ENCODE data around the gene WNT9A. TPM values are rescaled to one million over a fixed set of nuclear protein-coding genes. Genes with fewer than 3 reads are reported as not detected.

Gene WNT9A
- total RNA-seq, 3 donors from 2014 or later (not counting 1 experiment from before 2014, with no cell fraction given) = not detected

DNA sequence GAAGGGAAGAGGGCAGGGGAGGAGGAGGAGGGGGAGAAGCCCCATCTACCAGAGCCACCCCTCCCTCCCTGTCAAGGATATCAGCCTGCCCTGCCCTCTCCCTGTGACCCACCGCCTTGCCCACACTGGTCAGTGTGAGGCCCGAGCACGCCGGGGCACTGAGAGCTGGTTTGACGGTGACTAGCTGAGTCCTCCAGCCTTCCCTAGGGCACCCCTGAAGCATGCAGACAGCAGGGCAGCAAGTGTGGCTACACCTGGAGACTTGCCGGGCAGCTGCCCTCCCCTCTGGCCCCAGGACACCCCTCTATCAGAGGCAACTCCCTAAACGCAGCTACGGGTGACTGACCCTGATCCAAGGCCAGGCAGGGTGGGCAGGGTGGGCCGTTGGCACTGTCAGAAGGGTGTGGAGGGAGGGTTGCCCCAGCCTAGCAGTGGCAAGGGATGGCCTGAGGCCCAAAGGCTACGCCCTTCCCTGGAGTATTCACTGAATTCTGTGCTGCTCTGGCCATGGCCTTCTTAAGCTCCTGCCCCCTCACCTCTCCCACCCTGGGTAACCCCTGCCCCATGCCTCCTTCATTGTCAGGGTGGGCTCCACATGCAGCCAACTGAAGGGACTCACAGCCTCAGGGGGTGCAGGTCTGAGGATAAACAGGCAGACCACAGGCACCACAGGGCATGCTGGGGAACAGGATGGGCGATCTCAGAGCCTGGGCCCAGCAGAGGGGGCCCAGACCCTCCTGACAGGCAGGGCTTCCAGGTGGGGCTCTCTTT lies 19.6 kb downstream of the WNT9A start:
- TF ChIP-seq, protein P1, sequence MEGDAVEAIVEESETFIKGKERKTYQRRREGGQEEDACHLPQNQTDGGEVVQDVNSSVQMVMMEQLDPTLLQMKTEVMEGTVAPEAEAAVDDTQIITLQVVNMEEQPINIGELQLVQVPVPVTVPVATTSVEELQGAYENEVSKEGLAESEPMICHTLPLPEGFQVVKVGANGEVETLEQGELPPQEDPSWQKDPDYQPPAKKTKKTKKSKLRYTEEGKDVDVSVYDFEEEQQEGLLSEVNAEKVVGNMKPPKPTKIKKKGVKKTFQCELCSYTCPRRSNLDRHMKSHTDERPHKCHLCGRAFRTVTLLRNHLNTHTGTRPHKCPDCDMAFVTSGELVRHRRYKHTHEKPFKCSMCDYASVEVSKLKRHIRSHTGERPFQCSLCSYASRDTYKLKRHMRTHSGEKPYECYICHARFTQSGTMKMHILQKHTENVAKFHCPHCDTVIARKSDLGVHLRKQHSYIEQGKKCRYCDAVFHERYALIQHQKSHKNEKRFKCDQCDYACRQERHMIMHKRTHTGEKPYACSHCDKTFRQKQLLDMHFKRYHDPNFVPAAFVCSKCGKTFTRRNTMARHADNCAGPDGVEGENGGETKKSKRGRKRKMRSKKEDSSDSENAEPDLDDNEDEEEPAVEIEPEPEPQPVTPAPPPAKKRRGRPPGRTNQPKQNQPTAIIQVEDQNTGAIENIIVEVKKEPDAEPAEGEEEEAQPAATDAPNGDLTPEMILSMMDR (IDR thresholded peaks at IDR 0.05) = no peak
- peaks cover 10 to 16% of the 10 kb centered on the region in 2 donors for H3K27me3 Mint-ChIP-seq (ENCODE audit: low read depth in 2 of 2)
- Histone ChIP-seq H3K4me1 (ENCODE audit: control insufficient read depth, insufficient read depth, low read length) (no peaks in the 10 kb centered on the region), H3K36me3 (ENCODE audit: control insufficient read depth, insufficient read depth, low read length) (no peaks in the 10 kb centered on the region), H3K4me3 (ENCODE audit: low read length) (no peak overlapping the region), H3K9me3 (ENCODE audit: control insufficient read depth, insufficient read depth, low read length) (no peaks in the 10 kb centered on the region), H3K27ac (ENCODE audit: low read length) (no peak overlapping the region), H3K27me3 (ENCODE audit: control insufficient read depth, insufficient read depth, low read length) (no peaks in the 10 kb centered on the region)
- ATAC-seq (no peak), DNase-seq (no peak)
- H3K27ac Mint-ChIP-seq = no peak overlapping the region
- WGBS (ENCODE audit: insufficient coverage) = 85% methylated on average over 11 of the region's 11 CpGs
- no peaks in the 10 kb centered on the region for H3K4me1 Mint-ChIP-seq
- no peaks in the 10 kb centered on the region for H3K9me3 Mint-ChIP-seq
- intact Hi-C loops (cut with micrococcal nuclease) = no loop called here
- H3K36me3 Mint-ChIP-seq = no peaks in the 10 kb centered on the region
- H3K4me3 Mint-ChIP-seq = no peak overlapping the region

- peaks cover 7 to 11% of the 10 kb centered on the region in 2 donors for H3K27me3 Mint-ChIP-seq (ENCODE audit: low read depth in 2 of 2)
- no peaks in the 10 kb centered on the region for H3K4me1 ChIP-seq (ENCODE audit: control insufficient read depth, insufficient read depth, low read length)
- H3K27ac Mint-ChIP-seq = no peak overlapping the region
- ATAC-seq (no peak), DNase-seq (no peak)
- H3K9me3 Mint-ChIP-seq = no peaks in the 10 kb centered on the region
- H3K27me3 ChIP-seq (ENCODE audit: control insufficient read depth, insufficient read depth, low read length) = no peaks in the 10 kb centered on the region
- no peak overlapping the region for H3K4me3 ChIP-seq (ENCODE audit: low read length)
- no peak overlapping the region for H3K27ac ChIP-seq (ENCODE audit: low read length)
- H3K36me3 Mint-ChIP-seq = no peaks in the 10 kb centered on the region
- no peaks in the 10 kb centered on the region for H3K36me3 ChIP-seq (ENCODE audit: control insufficient read depth, insufficient read depth, low read length)
- H3K9me3 ChIP-seq (ENCODE audit: control insufficient read depth, insufficient read depth, low read length) = no peaks in the 10 kb centered on the region
- no peaks in the 10 kb centered on the region for H3K4me1 Mint-ChIP-seq
- H3K4me3 Mint-ChIP-seq = no peak overlapping the region
- 86% methylated on average over 20 of the region's 20 CpGs for WGBS (ENCODE audit: insufficient coverage)
- TF ChIP-seq, protein P1 (IDR thresholded peaks at IDR 0.05) = no peak
- intact Hi-C loops (cut with micrococcal nuclease) = no loop called here
Observed at GRCh38 chr1:227926896-227927885, 20.5 kb downstream of the WNT9A start.

DNA sequence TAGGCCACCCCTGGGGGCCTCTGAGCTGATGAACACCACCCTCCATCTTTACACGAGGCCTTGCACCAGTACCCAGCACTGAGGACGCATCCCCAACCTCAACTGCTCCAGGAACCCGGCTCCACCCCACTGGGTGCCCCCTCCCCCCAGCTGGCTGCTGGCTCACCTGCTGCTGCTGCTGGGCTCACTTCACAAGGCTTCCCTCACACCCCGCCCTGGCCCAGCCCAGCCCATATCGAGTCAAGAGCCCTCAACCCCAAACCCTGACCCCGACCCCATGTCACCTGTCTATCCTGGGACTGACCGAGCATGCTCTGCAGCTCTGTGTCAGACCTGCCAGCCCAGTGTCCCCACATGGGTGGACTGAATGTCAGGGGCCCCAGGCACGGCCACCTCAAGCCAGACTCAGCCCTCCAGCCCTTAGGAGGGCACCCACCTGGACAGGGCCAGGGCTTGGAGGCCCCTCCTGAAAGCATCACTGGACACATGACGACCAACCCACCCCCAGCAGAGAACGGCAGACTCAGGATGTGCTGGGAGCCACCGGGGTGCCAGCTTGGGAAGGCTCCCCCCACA lies 21.4 kb downstream of the WNT9A start:
- no peaks in the 10 kb centered on the region for H3K9me3 ChIP-seq (ENCODE audit: control insufficient read depth, insufficient read depth, low read length)
- H3K4me1 ChIP-seq (ENCODE audit: control insufficient read depth, insufficient read depth, low read length) = no peaks in the 10 kb centered on the region
- intact Hi-C loops (cut with micrococcal nuclease) = no loop called here
- DNase-seq (no peak), ATAC-seq (no peak)
- TF ChIP-seq, protein P1 (IDR thresholded peaks at IDR 0.05) = no peak
- H3K4me1 Mint-ChIP-seq = no peaks in the 10 kb centered on the region
- H3K36me3 ChIP-seq (ENCODE audit: control insufficient read depth, insufficient read depth, low read length) = no peaks in the 10 kb centered on the region
- H3K4me3 Mint-ChIP-seq = no peak overlapping the region
- WGBS (ENCODE audit: insufficient coverage) = 89% methylated on average over 11 of the region's 11 CpGs
- no peaks in the 10 kb centered on the region for H3K36me3 Mint-ChIP-seq
- H3K27me3 Mint-ChIP-seq (ENCODE audit: low read depth in 2 of 2) = peaks cover 4 to 5% of the 10 kb centered on the region in 2 donors
- H3K9me3 Mint-ChIP-seq = no peaks in the 10 kb centered on the region
- no peak overlapping the region for H3K27ac ChIP-seq (ENCODE audit: low read length)
- H3K4me3 ChIP-seq (ENCODE audit: low read length) = no peak overlapping the region
- no peak overlapping the region for H3K27ac Mint-ChIP-seq
- no peaks in the 10 kb centered on the region for H3K27me3 ChIP-seq (ENCODE audit: control insufficient read depth, insufficient read depth, low read length)

Data from natural killer cell (primary cell).